Stomach (tissue), 9 donors: Measurements from ENCODE around the gene NYAP2. TPM values are rescaled to one million over a fixed set of nuclear protein-coding genes. Genes with fewer than 3 reads are reported as not detected.

Experiments used
- DNase-seq, 2 donors: peaks; one replicate each; pipeline versions ENCODE4 v3.0.0 to v3.0.0-alpha.2; 2013 to 2019
- H3K27ac ChIP-seq, 5 donors: fragments of 200-600 bp in 4 of 5; sonication (generic) in 4 of 5; one replicate each; pipeline ENCODE4 v1.5.1; 2013 to 2019; ENCODE audit warnings: mild to moderate bottlenecking in 1 of 5, moderate library complexity in 1 of 5
- H3K27me3 ChIP-seq, 3 donors: fragments of 200-600 bp; sonication (generic); one replicate each; pipeline ENCODE4 v1.5.1; 2017 to 2019; ENCODE audit warnings: mixed run types in 1 of 3
- H3K36me3 ChIP-seq, 4 donors: fragments of 200-600 bp; sonication (generic); 1 replicate in 3 of 4; 2 replicates in 1 of 4; pipeline ENCODE4 v1.5.1; 2016 to 2019
- H3K4me1 ChIP-seq, 4 donors: fragments of 200-600 bp; sonication (generic); one replicate each; pipeline ENCODE4 v1.5.1; 2016 to 2019
- H3K4me3 ChIP-seq, 4 donors: fragments of 200-600 bp; sonication (generic) in 3 of 4; one replicate each; pipeline ENCODE4 v1.5.1; 2016 to 2019; ENCODE audit warnings: mild to moderate bottlenecking in 1 of 4
- H3K9me3 ChIP-seq, 4 donors: fragments of 200-600 bp; sonication (generic); one replicate each; pipeline ENCODE4 v1.5.1; 2016 to 2019
- CTCF ChIP-seq, 7 experiments: fragments of 450-650 bp in 4 of 7; fragments of 200-600 bp in 3 of 7; sonication (generic) in 3 of 7; IDR thresholded peaks; one replicate each; pipeline ENCODE4 v1.5.1; 2016 to 2019; ENCODE audit warnings: antibody characterized with exemption in 7 of 7, control low read depth in 2 of 7, mild to moderate bottlenecking in 1 of 7
- EP300 ChIP-seq: sonication (generic); formaldehyde crosslinking; IDR thresholded peaks from one replicate; pipeline ENCODE4 v1.6.1; 2017; ENCODE audit warnings: antibody characterized with exemption
- POLR2A ChIP-seq, 4 donors: fragments of 450-650 bp; IDR thresholded peaks; one replicate each; pipeline ENCODE4 v1.6.1; 2016; ENCODE audit warnings: antibody characterized with exemption in 4 of 4, control low read depth in 2 of 4, mild to moderate bottlenecking in 1 of 4, moderate library complexity in 1 of 4
- POLR2AphosphoS5 ChIP-seq, 3 donors: sonication (generic); formaldehyde crosslinking; IDR thresholded peaks; one replicate each; pipeline ENCODE4 v1.6.1; 2016; ENCODE audit warnings: antibody characterized with exemption in 3 of 3
- WGBS, 5 donors: extraction: QIAGEN DNeasy Blood & Tissue Kit in 3 of 5; methylation state at CpG; one replicate each; pipeline versions ENCODE4 v1.1.5 to v1.1.7; 2013 to 2018; 5-methylcytosine and 5-hydroxymethylcytosine counted together
- intact Hi-C: fragments of 100-400 bp; cut with DNase I; formaldehyde crosslinking; loops from one replicate; pipeline ENCODE4 v1.15.1; 2023; ENCODE audit warnings: low total_unique reads
- polyA plus RNA-seq, 3 donors: library from polyadenylated mRNA; stranded (reverse); fragments of 200-250 nt; gene quantifications; one replicate each; pipeline ENCODE4 v1.2.3, GENCODE V29; 2013
- total RNA-seq, 5 donors: library from RNA; depleted of rRNA; stranded (reverse); fragments of >200 nt; gene quantifications; one replicate each; pipeline versions ENCODE4 v1.1.0 to v1.2.3, GENCODE V29; 2014 to 2016
- donor health status: healthy with polysubstance abuse.
- donor health status: Bipolar disorder and iron deficiency.
- donor health status: healthy.

Gene NYAP2
- total and polyA plus RNA-seq, 8 donors = under 0.01 to 0.18 (median 0.03) TPM; not detected in 5

GRCh38 chr2:225428360-225428759 lies 28.9 kb downstream of the NYAP2 start:
- 23 to 41% (median 38%) methylated on average over 1 of the region's 1 CpG for WGBS, 5 donors
- peaks cover 0 to 3% (median 0%) of the 10 kb centered on the region in 4 donors for H3K4me1 ChIP-seq
- H3K27ac ChIP-seq = no peak overlapping the region

GRCh38 chr2:225429717-225430116 lies 30.2 kb downstream of the NYAP2 start:
- DNase-seq = peak; percentile 30 to 83
- no peak overlapping the region for H3K27ac ChIP-seq
- no peak for TF ChIP-seq CTCF (IDR thresholded peaks at IDR 0.05)
- TF ChIP-seq POLR2A (IDR thresholded peaks at IDR 0.05) = no peak
- no peak for TF ChIP-seq POLR2AphosphoS5 (IDR thresholded peaks at IDR 0.05)
- TF ChIP-seq EP300 = no peak
- 24 to 36% (median 30%) methylated on average over 4 of the region's 4 CpGs for WGBS, 5 donors
- H3K4me3 ChIP-seq = no peak overlapping the region
- intact Hi-C loops = no loop called here
- no peaks in the 10 kb centered on the region for H3K9me3 ChIP-seq
- H3K4me1 ChIP-seq = peaks cover 0 to 3% (median 0%) of the 10 kb centered on the region in 4 donors
- H3K36me3 ChIP-seq = no peaks in the 10 kb centered on the region
- no peaks in the 10 kb centered on the region for H3K27me3 ChIP-seq

More at GRCh38 chr2:225428360-225428759, 28.9 kb downstream of the NYAP2 start:
- intact Hi-C loops = no loop called here
- H3K4me3 ChIP-seq = no peak overlapping the region
- no peak for DNase-seq
- TF ChIP-seq EP300 (no peak), POLR2AphosphoS5 (IDR thresholded peaks at IDR 0.05) (no peak), POLR2A (IDR thresholded peaks at IDR 0.05) (no peak), CTCF (IDR thresholded peaks at IDR 0.05) (no peak)
- no peaks in the 10 kb centered on the region for H3K9me3 ChIP-seq
- no peaks in the 10 kb centered on the region for H3K27me3 ChIP-seq
- no peaks in the 10 kb centered on the region for H3K36me3 ChIP-seq

GRCh38 chr2:225431105-225431863 lies 31.8 kb downstream of the NYAP2 start:
- intact Hi-C loops = no loop called here
- H3K36me3 ChIP-seq = no peaks in the 10 kb centered on the region
- 66 to 73% (median 68%) methylated on average over 5 of the region's 5 CpGs for WGBS, 5 donors
- no peak for TF ChIP-seq POLR2A (IDR thresholded peaks at IDR 0.05)
- no peak for TF ChIP-seq POLR2AphosphoS5 (IDR thresholded peaks at IDR 0.05)
- no peak for TF ChIP-seq EP300
- no peak for TF ChIP-seq CTCF (IDR thresholded peaks at IDR 0.05)
- H3K27me3 ChIP-seq = no peaks in the 10 kb centered on the region
- no peak overlapping the region for H3K27ac ChIP-seq
- no peaks in the 10 kb centered on the region for H3K9me3 ChIP-seq
- H3K4me3 ChIP-seq = no peak overlapping the region
- peaks cover 0 to 3% (median 0%) of the 10 kb centered on the region in 4 donors for H3K4me1 ChIP-seq
- peak in 1 of 2 donors; percentile 27 for DNase-seq

- intact Hi-C loops = no loop called here
- H3K27ac ChIP-seq = no peak overlapping the region
- no peak for DNase-seq
- H3K4me1 ChIP-seq = peaks cover 0 to 3% (median 0%) of the 10 kb centered on the region in 4 donors
- H3K27me3 ChIP-seq = no peaks in the 10 kb centered on the region
- H3K4me3 ChIP-seq = no peak overlapping the region
- no peaks in the 10 kb centered on the region for H3K9me3 ChIP-seq
- 27 to 43% (median 36%) methylated on average over 4 of the region's 4 CpGs for whole genome bisulfite sequencing, 5 donors
- no peaks in the 10 kb centered on the region for H3K36me3 ChIP-seq
- TF ChIP-seq EP300 = no peak
- TF ChIP-seq CTCF (IDR thresholded peaks at IDR 0.05) = no peak
- TF ChIP-seq POLR2AphosphoS5 (IDR thresholded peaks at IDR 0.05) = no peak
- TF ChIP-seq POLR2A (IDR thresholded peaks at IDR 0.05) = no peak
Measured at GRCh38 chr2:225434014-225434413, 34.5 kb downstream of the NYAP2 start.
